ENCODE measurements around the gene PLD1. TPM values are rescaled to one million over a fixed set of nuclear protein-coding genes. Genes with fewer than 3 reads are reported as not detected.

Gene PLD1
- total and polyA plus RNA-seq, 2 of the 8 experiments (the other 6 are each of a cell fraction or from before 2014, with no cell fraction given): 1.2 to 2.6 TPM

GRCh38 chr3:171839270-171839669 is 29.0 kb upstream of the PLD1 start:
- ChIA-PET CTCF (ENCODE audit: partially characterized antibody) (interaction anchor here (0.7 to 3.5 kb wide), 3 partner anchors 10 to 676 kb away, joined by 3 to 25 read pairs (median 3); no protein-coding TSS in a partner anchor), POLR2A (ENCODE audit: partially characterized antibody) (no interaction called here)
- H2BK15ac ChIP-seq (ENCODE audit: low read length): no peak overlapping the region
- H3K9ac ChIP-seq (replicated peaks in 1 of 4; ENCODE audit: extremely low read depth in 1 of 4, low read depth in 3 of 4, low read length in 3 of 4): no peak overlapping the region
- H3K18ac ChIP-seq (ENCODE audit: extremely low read depth, low read length): no peak overlapping the region
- no peaks in the 10 kb centered on the region for H3K79me2 ChIP-seq (ENCODE audit: control insufficient read depth in 1 of 2, insufficient read depth in 2 of 2, low read length in 2 of 2)
- no peaks in the 10 kb centered on the region for H3K79me1 ChIP-seq (ENCODE audit: low read depth, low read length)
- no peaks in the 10 kb centered on the region for H3K27me3 ChIP-seq (replicated peaks in 1 of 4; ENCODE audit: control insufficient read depth in 3 of 4, extremely low read depth in 1 of 4, insufficient read depth in 3 of 4, low read length in 3 of 4)
- H2BK120ac ChIP-seq (replicated peaks; ENCODE audit: low read depth, low read length): no peak overlapping the region
- no peak overlapping the region for H3K4me3 ChIP-seq (ENCODE audit: extremely low read depth in 1 of 4, insufficient read depth in 2 of 4, low read depth in 3 of 4, low read length in 4 of 4)
- H3K36me3 ChIP-seq (ENCODE audit: control insufficient read depth in 2 of 4, insufficient read depth in 4 of 4, low read length in 3 of 4): no peaks in the 10 kb centered on the region
- H2AFZ ChIP-seq (ENCODE audit: low read length): no peak overlapping the region
- H3K23ac ChIP-seq (ENCODE audit: insufficient read length): no peak overlapping the region
- no peak overlapping the region for H4K5ac ChIP-seq (ENCODE audit: insufficient read length, low read depth, low read length)
- no peak overlapping the region for H2BK20ac ChIP-seq (ENCODE audit: low read length)
- H2BK12ac ChIP-seq (ENCODE audit: low read depth, low read length): no peak overlapping the region
- H3K9me3 ChIP-seq (ENCODE audit: insufficient read depth in 2 of 2, low read depth in 1 of 2, low read length in 1 of 2): no peaks in the 10 kb centered on the region
- no peaks in the 10 kb centered on the region for H3K23me2 ChIP-seq (ENCODE audit: low read depth, low read length)
- DNase-seq (ENCODE audit: low read depth in 1 of 2, low spot score in 2 of 2): no peak
- H4K8ac ChIP-seq (ENCODE audit: extremely low read depth, insufficient read depth, low read length): no peak overlapping the region
- no peak overlapping the region for H2BK5ac ChIP-seq (ENCODE audit: low read depth, low read length)
- H3K4me2 ChIP-seq (ENCODE audit: insufficient read depth in 1 of 2, low read depth in 2 of 2, low read length in 2 of 2): no peak overlapping the region
- no peak overlapping the region for H3K56ac ChIP-seq (replicated peaks; ENCODE audit: insufficient read length, low read depth, low read length)
- no peak overlapping the region for H3K4ac ChIP-seq (replicated peaks; ENCODE audit: insufficient read length, low read depth, low read length)
- H4K20me1 ChIP-seq (replicated peaks in 1 of 2; ENCODE audit: control insufficient read depth in 1 of 2, insufficient read depth in 2 of 2, low read length in 2 of 2): no peaks in the 10 kb centered on the region
- H3K27ac ChIP-seq (ENCODE audit: low read depth, low read length): no peak overlapping the region
- peaks cover 0 to 4% (median 2%) of the 10 kb centered on the region in 4 experiments; a peak in 3 of 7 replicates for H3K4me1 ChIP-seq (replicated peaks in 1 of 4; ENCODE audit: control insufficient read depth in 3 of 4, insufficient read depth in 4 of 4, low read length in 3 of 4)
- FAIRE-seq: no peak
- no peak overlapping the region for H3K14ac ChIP-seq (ENCODE audit: insufficient read length)
- H4K91ac ChIP-seq (replicated peaks; ENCODE audit: insufficient read length, low read length): no peak overlapping the region
- WGBS, 2 experiments (ENCODE audit: extremely low coverage in 1 of 2, insufficient coverage in 1 of 2, insufficient read length in 1 of 2, insufficient replicate concordance in 2 of 2, low coverage in 1 of 2, low lambda C conversion rate in 2 of 2, missing lambda C conversion rate in 1 of 2): 75% methylated on average over 2 of the region's 2 CpGs; no CpG with 5 or more reads in 1 of the 2 experiments
- H2AK5ac ChIP-seq (ENCODE audit: low read depth, low read length): no peak overlapping the region
- no peak for TF ChIP-seq CEBPB (IDR thresholded peaks at IDR 0.05; ENCODE audit: low read depth, low read length)
- TF ChIP-seq BRCA1 (IDR thresholded peaks at IDR 0.05; ENCODE audit: low read depth, low read length): no peak
- no peak for TF ChIP-seq MAX (IDR thresholded peaks at IDR 0.05)
- TF ChIP-seq CBX8 (IDR thresholded peaks at IDR 0.05; ENCODE audit: borderline replicate concordance, low read depth, low read length): no peak
- no peak for TF ChIP-seq GABPA (IDR thresholded peaks at IDR 0.05; ENCODE audit: borderline replicate concordance, insufficient read depth, low read length)
- TF ChIP-seq CBX5 (IDR thresholded peaks at IDR 0.05; ENCODE audit: low read depth, low read length): no peak
- TF ChIP-seq TEAD4 (IDR thresholded peaks at IDR 0.05; ENCODE audit: low read depth, low read length): no peak
- TF ChIP-seq KDM1A (IDR thresholded peaks at IDR 0.05; ENCODE audit: borderline replicate concordance, low read length): no peak
- TF ChIP-seq NRF1 (IDR thresholded peaks at IDR 0.05; ENCODE audit: low read depth, low read length): no peak
- no peak for TF ChIP-seq SP4 (IDR thresholded peaks at IDR 0.05; ENCODE audit: low read length)
- no peak for TF ChIP-seq CHD2 (IDR thresholded peaks at IDR 0.05; ENCODE audit: low read length)
- no peak for TF ChIP-seq FOSL1 (IDR thresholded peaks at IDR 0.05; ENCODE audit: insufficient read depth, low read depth, low read length)
- no peak for TF ChIP-seq SP2 (IDR thresholded peaks at IDR 0.05; ENCODE audit: low read length)
- no peak for TF ChIP-seq SRF (IDR thresholded peaks at IDR 0.05; ENCODE audit: low read depth, low read length)
- TF ChIP-seq CREB1 (IDR thresholded peaks at IDR 0.05): no peak
- no peak for TF ChIP-seq HDAC6 (IDR thresholded peaks at IDR 0.05; ENCODE audit: low read depth, low read length)

Measured in H1 (cell line).